ENCODE data around the gene TM7SF2. TPM values are rescaled to one million over a fixed set of nuclear protein-coding genes. Genes with fewer than 3 reads are reported as not detected.

The TM7SF2 gene
- total RNA-seq, 2 experiments from 2014 or later: 12.4 to 17.5 TPM

DNA sequence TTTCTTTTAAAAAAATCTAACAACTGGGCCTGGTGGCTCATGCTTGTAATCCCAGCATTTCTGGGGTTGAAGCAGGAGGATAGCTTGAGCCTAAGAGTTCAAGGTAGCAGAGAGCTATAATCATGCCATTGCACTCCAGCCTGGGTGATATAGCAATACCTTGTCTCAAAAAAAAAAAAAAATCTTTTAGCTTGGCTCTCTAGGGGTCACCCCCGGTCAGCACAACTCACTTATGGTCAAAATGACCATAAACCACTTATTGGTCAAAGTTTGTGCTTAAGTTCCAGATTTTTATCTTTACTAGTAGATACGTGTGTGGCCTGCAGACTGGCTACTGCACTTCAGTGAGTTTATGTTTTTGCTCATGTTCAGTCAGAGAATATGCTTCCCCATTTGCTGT is 52.0 kb downstream of the TM7SF2 start:
- intact Hi-C loops (cut with micrococcal nuclease): no loop called here
- no peak for DNase-seq
- TF ChIP-seq, protein P1, sequence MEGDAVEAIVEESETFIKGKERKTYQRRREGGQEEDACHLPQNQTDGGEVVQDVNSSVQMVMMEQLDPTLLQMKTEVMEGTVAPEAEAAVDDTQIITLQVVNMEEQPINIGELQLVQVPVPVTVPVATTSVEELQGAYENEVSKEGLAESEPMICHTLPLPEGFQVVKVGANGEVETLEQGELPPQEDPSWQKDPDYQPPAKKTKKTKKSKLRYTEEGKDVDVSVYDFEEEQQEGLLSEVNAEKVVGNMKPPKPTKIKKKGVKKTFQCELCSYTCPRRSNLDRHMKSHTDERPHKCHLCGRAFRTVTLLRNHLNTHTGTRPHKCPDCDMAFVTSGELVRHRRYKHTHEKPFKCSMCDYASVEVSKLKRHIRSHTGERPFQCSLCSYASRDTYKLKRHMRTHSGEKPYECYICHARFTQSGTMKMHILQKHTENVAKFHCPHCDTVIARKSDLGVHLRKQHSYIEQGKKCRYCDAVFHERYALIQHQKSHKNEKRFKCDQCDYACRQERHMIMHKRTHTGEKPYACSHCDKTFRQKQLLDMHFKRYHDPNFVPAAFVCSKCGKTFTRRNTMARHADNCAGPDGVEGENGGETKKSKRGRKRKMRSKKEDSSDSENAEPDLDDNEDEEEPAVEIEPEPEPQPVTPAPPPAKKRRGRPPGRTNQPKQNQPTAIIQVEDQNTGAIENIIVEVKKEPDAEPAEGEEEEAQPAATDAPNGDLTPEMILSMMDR (IDR thresholded peaks at IDR 0.05): no peak
- ATAC-seq: no peak
- POLR2A ChIA-PET: interaction anchor here (0.6 kb wide), 1 partner anchor 104 kb away, joined by 3 read pairs; no protein-coding TSS in a partner anchor
- H3K4me1 Mint-ChIP-seq (ENCODE audit: low read depth): no peaks in the 10 kb centered on the region
- no peaks in the 10 kb centered on the region for H3K9me3 Mint-ChIP-seq
- no peak overlapping the region for H3K4me3 Mint-ChIP-seq
- CTCF ChIA-PET: no interaction called here
- no peaks in the 10 kb centered on the region for H3K36me3 Mint-ChIP-seq (ENCODE audit: low read depth)
- no peak overlapping the region for H3K27ac Mint-ChIP-seq
- H3K27me3 Mint-ChIP-seq: no peaks in the 10 kb centered on the region

Small RNA genes within 50 kb of the gene (microRNA-seq; reads per million reads assigned to microRNA genes)
- gene MIR6751 (ENCODE audit: borderline microRNAs expressed, borderline replicate concordance): not detected

Other genes with a start within 250 kb of the TM7SF2 start
- 10 to 100 TPM; 60.3 to 65.1 TPM for gene EHD1, start 233.3 kb upstream of the TM7SF2 start, total RNA-seq
- 10 to 100 TPM; 17.1 to 17.5 TPM for gene ATG2A, start 194.7 kb upstream of the TM7SF2 start, total RNA-seq
- 10 to 100 TPM; 20.2 to 21.2 TPM for gene PPP2R5B, start 187.2 kb upstream of the TM7SF2 start, total RNA-seq
- gene GPHA2, start 176.0 kb upstream of the TM7SF2 start, total RNA-seq: not detected
- gene MAJIN, start 139.8 kb upstream of the TM7SF2 start, total RNA-seq: not detected
- gene BATF2, start 114.9 kb upstream of the TM7SF2 start, total RNA-seq: not detected
- gene ARL2, start 97.7 kb upstream of the TM7SF2 start, total RNA-seq: 100 to 1,000 TPM; 118 to 122 TPM
- gene SNX15, start 84.4 kb upstream of the TM7SF2 start, total RNA-seq: 1 to 10 TPM; 4.7 to 5.7 TPM
- gene SAC3D1, start 70.7 kb upstream of the TM7SF2 start, total RNA-seq: 10 to 100 TPM; 14.0 to 14.5 TPM
- 1 to 10 TPM; 6.6 to 7.6 TPM for gene NAALADL1, start 53.3 kb upstream of the TM7SF2 start, total RNA-seq
- 100 to 1,000 TPM; 112 TPM for gene CDCA5, start 27.8 kb upstream of the TM7SF2 start, total RNA-seq
- gene ZFPL1, start 27.6 kb upstream of the TM7SF2 start, total RNA-seq: 10 to 100 TPM; 27.1 to 28.2 TPM
- gene VPS51, start 15.7 kb upstream of the TM7SF2 start, total RNA-seq: 100 to 1,000 TPM; 103 TPM
- gene ZNHIT2, start 5.8 kb downstream of the TM7SF2 start, total RNA-seq: 10 to 100 TPM; 11.5 to 12.7 TPM
- gene FAU, start 10.3 kb downstream of the TM7SF2 start, total RNA-seq: 1,000 to 10,000 TPM; 1,112 to 1,137 TPM
- 10 to 100 TPM; 48.7 to 53.4 TPM for gene MRPL49, start 10.4 kb downstream of the TM7SF2 start, total RNA-seq
- 10 to 100 TPM; 20.6 to 26.8 TPM for gene SYVN1, start 22.6 kb downstream of the TM7SF2 start, total RNA-seq
- not detected for gene SPDYC, start 58.4 kb downstream of the TM7SF2 start, total RNA-seq
- gene CAPN1, start 70.1 kb downstream of the TM7SF2 start, total RNA-seq: 10 to 100 TPM; 72.6 to 74.7 TPM
- gene POLA2, start 150.1 kb downstream of the TM7SF2 start, total RNA-seq: 10 to 100 TPM; 55.2 to 63.8 TPM
- 1 to 10 TPM in 1 of 2 experiments, not detected in 1; 1.2 TPM for gene CDC42EP2, start 203.0 kb downstream of the TM7SF2 start, total RNA-seq
- gene DPF2, start 222.0 kb downstream of the TM7SF2 start, total RNA-seq: 10 to 100 TPM; 50.3 to 61.5 TPM
- gene TIGD3, start 242.9 kb downstream of the TM7SF2 start, total RNA-seq: 1 to 10 TPM in 1 of 2 experiments, under 1 TPM in 1; 0.65 to 1.4 TPM

Data from activated CD8-positive, alpha-beta T cell treated with anti-CD3 and anti-CD28 coated beads for 36 hours (primary cell).